ENCODE data around the gene RCBTB1.
A peak's percentile ranks its signal among the peaks of the same experiment; 100 is the strongest.
"Not testable (repeated sequence)": the region's sequence is repeated elsewhere in the genome, so short reads cannot be mapped to it uniquely, and the experiment has no call there.

Gene RCBTB1

DNA sequence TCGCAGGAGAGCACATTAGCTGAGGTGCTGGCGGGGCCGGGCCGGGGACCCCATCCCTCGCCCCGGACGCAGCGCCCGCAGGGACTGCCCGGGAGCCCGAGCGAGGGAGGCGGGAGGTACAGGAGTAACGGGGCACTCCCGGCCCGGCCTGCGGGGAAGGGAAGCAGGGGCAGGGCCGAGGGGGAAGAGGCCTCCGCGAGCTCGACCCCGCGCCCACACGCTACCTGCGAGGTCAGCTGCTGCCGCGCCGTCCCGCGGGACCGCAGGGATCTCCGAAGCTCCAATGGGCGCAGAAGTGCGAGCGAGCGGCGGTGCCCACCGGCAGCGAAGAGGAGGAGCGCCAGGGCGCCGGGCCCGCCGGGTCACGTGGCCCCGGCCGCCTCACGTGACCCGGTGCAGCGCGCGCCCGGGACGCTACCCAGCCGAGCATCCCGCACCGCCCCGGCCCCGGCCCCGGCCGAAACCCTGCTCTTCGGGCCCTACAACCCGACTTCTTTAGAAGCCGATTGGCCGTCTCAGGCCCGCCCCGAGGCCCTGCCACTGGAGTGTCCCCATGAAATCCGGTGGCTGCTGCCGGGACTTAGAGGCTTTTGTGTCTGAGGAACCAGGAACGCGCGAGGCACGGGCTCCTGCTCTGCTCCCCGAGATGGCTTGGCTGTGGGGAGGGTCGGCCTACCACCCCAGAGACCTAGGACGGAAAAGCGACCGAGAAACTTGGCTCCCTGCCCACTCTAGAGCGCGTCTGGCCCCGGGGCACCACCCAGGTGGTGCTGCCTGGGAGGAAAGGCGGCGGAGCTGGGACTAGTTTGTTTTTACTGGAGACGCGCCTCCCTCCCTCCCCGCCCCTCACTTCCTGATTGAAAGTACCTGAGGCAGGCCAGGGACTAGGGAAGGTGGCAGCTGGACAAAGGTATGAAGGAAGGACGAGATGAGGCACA, at the start of gene RCBTB1:
RCBTB1 (minus strand) TSS at position 339 of the 938 bp plus-strand sequence. CDS start 18,279 bp downstream, outside the sequence.
- peak; percentile 58 for DNase-seq (ENCODE audit: low spot score)

GRCh38 chr13:49633710-49634109, 48.4 kb upstream of the RCBTB1 start:
- DNase-seq (ENCODE audit: low spot score), result no peak

DNA sequence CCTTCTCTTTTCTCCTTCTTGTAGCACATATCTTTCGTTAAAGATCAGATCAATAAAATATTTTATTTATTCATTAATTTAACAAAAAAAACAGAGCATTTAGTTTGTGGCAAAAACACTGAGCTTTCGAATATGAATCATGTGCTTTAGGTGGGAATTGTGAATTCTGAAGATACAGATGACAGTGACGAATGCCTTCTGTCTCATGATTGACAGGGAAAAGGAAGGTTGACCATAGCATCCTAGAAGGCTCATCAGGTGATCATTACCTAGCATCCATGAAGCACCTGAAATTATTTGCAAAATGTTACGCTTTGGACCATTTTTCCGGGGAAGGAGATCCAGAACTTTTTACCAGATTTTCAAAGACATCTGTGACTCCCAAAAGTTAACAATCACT, 46.8 kb upstream of the RCBTB1 start:
- no peak for DNase-seq (ENCODE audit: low spot score)

- no peak for DNase-seq (ENCODE audit: low spot score)
Measured at GRCh38 chr13:49630580-49630979, 45.2 kb upstream of the RCBTB1 start.

DNA sequence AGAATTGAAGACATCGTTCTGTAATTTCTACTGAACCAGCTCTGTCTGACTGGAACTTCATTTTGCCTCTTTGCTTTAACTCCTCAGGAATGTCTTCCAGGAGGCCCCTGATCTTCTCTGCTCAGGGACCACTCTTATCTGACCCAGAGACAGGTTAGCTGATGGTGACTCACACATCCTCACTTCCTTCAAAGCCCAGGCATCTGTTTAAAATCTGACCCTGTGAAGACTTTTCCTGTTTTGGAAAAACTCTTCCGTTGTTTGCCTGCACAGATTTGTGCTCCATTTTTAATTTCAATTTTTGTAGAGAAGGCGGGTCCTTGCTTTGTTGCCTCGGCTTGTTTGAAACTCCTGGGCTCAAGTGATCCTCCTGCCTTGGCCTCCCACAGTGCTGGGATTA, 44.6 kb upstream of the RCBTB1 start:
- DNase-seq (ENCODE audit: low spot score), result no peak

GRCh38 chr13:49629196-49629938, 44.0 kb upstream of the RCBTB1 start:
- no peak for DNase-seq (ENCODE audit: low spot score)

DNA sequence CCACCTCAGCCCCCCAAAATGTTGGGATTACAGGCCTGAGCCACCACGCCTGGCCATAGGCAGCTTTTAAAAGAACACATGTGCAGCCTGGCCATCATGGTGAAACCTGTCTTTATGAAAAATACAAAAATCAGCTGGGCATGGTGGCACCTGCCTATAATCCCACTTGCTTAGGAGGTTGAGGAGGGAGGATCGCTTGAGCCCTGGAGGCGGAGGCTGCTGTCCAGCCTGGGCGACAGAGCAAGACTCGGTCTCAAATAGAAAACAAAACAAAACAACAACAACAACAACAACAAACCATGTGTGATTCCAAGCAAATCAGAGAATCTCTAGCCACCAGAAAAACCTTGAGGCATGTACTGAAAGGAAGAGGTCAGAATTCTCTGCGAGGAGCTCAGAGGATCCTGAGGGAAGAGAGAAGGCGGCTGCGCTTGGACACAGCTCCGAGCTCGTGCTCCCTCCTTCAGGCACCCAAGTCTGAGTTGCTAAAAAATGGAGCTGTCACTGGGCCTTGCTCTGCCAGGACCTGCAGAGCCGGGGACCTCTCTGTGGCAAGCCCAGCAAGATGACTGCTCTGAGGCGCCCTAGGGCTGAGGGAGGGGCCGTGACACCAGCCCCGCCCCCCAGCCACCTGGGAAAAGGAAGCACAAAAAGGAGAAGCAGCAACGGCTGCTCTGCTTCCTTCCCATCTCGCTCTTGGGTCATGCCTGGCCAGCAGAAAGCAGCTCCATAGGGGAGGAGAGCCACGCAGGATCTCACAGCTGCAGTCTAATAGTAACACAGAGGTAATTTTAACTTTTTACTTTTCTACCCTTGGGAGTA, 42.7 kb upstream of the RCBTB1 start, which contains the start of gene ARL11:
ARL11 (plus strand) TSS at position 677 of the 822 bp plus-strand sequence. CDS start 1,941 bp downstream, outside the sequence.
- DNase-seq (ENCODE audit: low spot score), result peak; percentile 49

GRCh38 chr13:49625392-49626079, 40.2 kb upstream of the RCBTB1 start:
- no peak for DNase-seq (ENCODE audit: low spot score)

DNA sequence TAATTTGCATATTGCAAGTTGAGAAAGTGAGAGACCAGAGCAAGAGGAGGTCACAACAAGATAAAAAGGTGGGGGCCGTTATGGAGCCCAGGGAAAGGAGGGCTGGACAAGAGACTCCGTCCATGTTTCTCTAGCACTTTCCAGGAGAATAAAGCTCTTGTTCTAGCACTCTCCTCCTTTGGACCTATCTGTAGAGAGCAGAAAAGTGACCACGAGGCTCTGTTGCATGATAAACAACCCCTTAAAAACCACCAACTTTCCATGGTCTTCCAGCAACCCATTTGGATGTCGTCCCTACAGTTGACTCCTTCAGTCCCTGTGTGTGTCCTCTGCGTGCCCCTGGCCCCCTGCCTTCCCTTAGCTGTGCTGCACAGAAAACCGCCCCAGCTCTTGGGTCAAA, 38.9 kb upstream of the RCBTB1 start:
- no peak for DNase-seq (ENCODE audit: low spot score)

DNA sequence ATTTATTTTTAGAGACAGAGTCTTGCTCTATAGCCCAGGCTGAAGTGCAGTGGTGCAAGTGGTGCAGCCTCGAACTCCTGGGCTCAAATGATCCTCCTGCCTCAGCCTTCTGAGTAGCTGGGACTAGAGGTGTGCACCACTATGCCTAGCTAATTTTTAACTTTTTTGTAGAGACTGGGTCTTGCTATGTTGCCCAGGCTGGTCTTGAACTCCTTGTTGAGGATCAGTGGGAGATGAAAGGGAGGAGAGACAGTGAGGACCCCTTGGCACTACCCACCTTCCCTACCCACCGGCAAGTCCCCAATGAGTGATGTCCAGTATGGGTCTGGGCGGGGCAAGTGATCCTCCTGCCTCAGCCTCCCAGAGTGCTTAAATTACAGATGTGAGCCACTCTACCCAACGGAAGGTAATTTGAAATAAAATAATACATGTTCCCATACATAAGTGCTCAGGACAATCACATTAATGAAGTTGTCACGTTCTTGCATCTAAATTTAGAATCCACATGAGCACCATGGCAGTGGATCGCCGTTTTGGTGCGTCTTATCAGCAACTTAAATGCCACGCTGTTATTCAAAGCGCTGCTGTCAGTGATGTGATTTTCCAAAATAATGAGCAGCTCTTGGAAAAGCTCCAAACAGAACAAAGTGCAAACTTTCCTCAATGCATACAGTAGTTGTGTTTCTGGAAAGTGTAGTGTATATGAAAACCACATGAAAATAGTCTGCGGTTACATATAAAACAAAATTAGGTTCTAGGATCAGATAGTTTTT, 37.0 kb upstream of the RCBTB1 start:
- DNase-seq (ENCODE audit: low spot score), result no peak

GRCh38 chr13:49620170-49620621, 34.8 kb upstream of the RCBTB1 start:
- no peak for DNase-seq (ENCODE audit: low spot score)

DNA sequence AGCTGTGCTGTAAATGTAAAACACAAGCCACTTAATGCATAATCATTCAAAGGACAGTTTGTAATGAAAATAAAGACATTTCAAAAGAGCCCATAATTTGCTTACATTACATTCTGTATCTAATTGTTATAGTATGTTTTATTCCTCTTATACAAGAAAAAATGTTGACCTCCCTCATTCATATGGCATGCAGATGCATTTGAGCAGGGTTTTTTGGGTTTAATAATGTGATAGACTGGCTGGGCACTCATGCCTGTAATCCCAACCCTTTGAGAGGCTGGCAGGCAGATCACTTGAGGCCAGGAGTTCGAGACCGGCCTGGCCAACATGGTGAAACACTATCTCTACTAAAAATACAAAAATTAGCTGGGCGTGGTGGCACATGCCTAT, 31.3 kb upstream of the RCBTB1 start:
- no peak for DNase-seq (ENCODE audit: low spot score)

DNA sequence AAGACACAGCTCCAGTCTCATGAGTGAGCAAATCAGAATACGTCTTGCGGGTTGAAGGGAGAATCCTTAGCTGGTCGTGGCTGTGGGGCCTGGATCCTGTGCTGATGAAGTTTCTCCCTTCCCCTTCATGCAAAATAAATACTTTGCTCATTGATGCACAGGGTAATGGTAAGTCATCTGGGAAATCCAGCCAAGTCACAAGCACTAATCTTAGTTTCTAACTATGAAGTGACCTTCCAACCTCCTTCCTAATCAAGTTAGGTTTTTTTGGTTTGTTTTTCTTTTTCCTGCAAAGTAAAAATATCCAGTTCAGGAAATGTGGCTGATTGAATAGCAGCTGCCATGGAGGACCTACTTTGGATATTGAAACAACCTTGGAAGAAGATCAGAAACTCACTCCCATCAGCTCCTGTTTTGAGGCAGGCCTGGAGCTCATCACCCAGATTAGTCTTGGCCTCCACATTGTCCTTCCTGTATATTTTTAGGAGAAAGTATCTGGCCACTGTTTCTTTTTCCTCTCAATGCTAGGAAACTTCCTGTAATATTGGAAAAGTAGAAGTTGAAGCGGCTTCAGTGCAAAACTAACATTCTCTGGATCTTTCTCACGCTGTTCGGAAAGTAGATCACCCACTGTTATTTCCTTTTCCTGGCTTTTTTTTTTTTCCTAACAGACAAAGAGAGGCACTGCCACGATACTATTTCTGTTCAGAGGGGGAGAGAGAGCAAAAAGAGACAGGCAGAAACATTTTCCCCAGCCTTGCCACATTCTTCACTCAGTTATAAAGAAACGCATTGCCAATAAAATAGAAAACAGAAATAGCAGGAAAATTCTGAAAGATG, 30.7 kb upstream of the RCBTB1 start:
- no peak for DNase-seq (ENCODE audit: low spot score)

- DNase-seq (ENCODE audit: low spot score), result not testable (repeated sequence)
Measured at GRCh38 chr13:49612042-49612441, 26.7 kb upstream of the RCBTB1 start.

GRCh38 chr13:49610176-49610575, 24.8 kb upstream of the RCBTB1 start:
- no peak for DNase-seq (ENCODE audit: low spot score)

GRCh38 chr13:49608651-49609331, 23.4 kb upstream of the RCBTB1 start:
- DNase-seq (ENCODE audit: low spot score), result no peak

- no peak for DNase-seq (ENCODE audit: low spot score)
Measured at GRCh38 chr13:49607761-49608160, 22.4 kb upstream of the RCBTB1 start.

GRCh38 chr13:49606747-49607648, 21.6 kb upstream of the RCBTB1 start:
- peak; percentile 83 for DNase-seq (ENCODE audit: low spot score)
